GM23338 (cell line): Measurements from ENCODE around the gene AMOTL1.

ENCODE experiments used
- CREB1 ChIP-seq: fragments of 250-450 bp; sonication (Bioruptor Pico); IDR thresholded peaks from 2 replicates; pipeline ENCODE4 v1.5.0; 2020; ENCODE audit warnings: low read depth, mild to moderate bottlenecking, moderate library complexity
- EZH2 ChIP-seq: fragments of 200-600 bp; sonication (generic); IDR thresholded peaks from one replicate; pipeline ENCODE4 v1.8.0; 2017; ENCODE audit warnings: antibody characterized with exemption, mild to moderate bottlenecking, low read depth; ENCODE audit not compliant: unreplicated experiment
- EZH2phosphoT487 ChIP-seq: fragments of 200-600 bp; sonication (generic); IDR thresholded peaks from one replicate; pipeline ENCODE4 v1.8.1; 2018; ENCODE audit warnings: antibody characterized with exemption; ENCODE audit not compliant: unreplicated experiment
- NANOG ChIP-seq: IDR thresholded peaks from 2 replicates; pipeline ENCODE4 v1.6.1; 2016; ENCODE audit warnings: antibody characterized with exemption, borderline replicate concordance
- POLR2AphosphoS5 ChIP-seq: IDR thresholded peaks from 2 replicates; pipeline ENCODE4 v1.6.1; 2016; ENCODE audit warnings: antibody characterized with exemption, low read depth
- ZNF114 ChIP-seq: fragments of 250-450 bp; sonication (Bioruptor Pico); IDR thresholded peaks from 2 replicates; pipeline ENCODE4 v1.5.0; 2020; ENCODE audit warnings: mild to moderate bottlenecking, moderate library complexity
- ZNF331 ChIP-seq: fragments of 250-450 bp; sonication (Bioruptor Pico); IDR thresholded peaks from 2 replicates; pipeline ENCODE4 v1.5.0; 2020; ENCODE audit warnings: low read depth, mild to moderate bottlenecking, moderate library complexity
- ZNF462 ChIP-seq: fragments of 250-450 bp; sonication (Bioruptor Pico); IDR thresholded peaks from 2 replicates; pipeline ENCODE4 v1.5.0; 2020; ENCODE audit warnings: mild to moderate bottlenecking, moderate library complexity
- TF ChIP-seq, protein P1 (sequence below): IDR thresholded peaks from one replicate; pipeline ENCODE4 v1.6.1; 2018; ENCODE audit warnings: antibody characterized with exemption; ENCODE audit not compliant: unreplicated experiment
- TF ChIP-seq, protein P2 (sequence below), 2 experiments: fragments of 200-600 bp in 1 of 2; sonication (generic) in 1 of 2; conservative IDR thresholded peaks; 2 replicates each; pipeline versions ENCODE4 v1.5.1 to v1.6.1; 2016 to 2017; ENCODE audit warnings: antibody characterized with exemption in 2 of 2, low read depth in 2 of 2, mild to moderate bottlenecking in 2 of 2, moderate library complexity in 1 of 2

DNA sequence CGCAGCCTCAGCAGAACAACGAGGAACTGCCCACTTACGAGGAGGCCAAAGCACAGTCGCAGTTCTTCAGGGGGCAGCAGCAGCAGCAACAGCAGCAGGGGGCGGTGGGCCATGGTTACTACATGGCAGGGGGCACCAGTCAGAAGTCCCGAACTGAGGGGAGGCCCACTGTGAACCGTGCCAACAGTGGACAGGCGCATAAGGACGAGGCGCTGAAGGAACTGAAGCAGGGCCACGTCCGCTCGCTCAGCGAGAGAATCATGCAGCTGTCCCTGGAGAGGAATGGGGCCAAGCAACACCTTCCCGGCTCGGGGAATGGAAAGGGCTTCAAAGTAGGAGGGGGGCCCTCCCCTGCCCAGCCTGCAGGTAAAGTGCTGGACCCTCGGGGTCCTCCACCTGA is 31.6 kb downstream of the AMOTL1 start:
- TF ChIP-seq, protein P1, sequence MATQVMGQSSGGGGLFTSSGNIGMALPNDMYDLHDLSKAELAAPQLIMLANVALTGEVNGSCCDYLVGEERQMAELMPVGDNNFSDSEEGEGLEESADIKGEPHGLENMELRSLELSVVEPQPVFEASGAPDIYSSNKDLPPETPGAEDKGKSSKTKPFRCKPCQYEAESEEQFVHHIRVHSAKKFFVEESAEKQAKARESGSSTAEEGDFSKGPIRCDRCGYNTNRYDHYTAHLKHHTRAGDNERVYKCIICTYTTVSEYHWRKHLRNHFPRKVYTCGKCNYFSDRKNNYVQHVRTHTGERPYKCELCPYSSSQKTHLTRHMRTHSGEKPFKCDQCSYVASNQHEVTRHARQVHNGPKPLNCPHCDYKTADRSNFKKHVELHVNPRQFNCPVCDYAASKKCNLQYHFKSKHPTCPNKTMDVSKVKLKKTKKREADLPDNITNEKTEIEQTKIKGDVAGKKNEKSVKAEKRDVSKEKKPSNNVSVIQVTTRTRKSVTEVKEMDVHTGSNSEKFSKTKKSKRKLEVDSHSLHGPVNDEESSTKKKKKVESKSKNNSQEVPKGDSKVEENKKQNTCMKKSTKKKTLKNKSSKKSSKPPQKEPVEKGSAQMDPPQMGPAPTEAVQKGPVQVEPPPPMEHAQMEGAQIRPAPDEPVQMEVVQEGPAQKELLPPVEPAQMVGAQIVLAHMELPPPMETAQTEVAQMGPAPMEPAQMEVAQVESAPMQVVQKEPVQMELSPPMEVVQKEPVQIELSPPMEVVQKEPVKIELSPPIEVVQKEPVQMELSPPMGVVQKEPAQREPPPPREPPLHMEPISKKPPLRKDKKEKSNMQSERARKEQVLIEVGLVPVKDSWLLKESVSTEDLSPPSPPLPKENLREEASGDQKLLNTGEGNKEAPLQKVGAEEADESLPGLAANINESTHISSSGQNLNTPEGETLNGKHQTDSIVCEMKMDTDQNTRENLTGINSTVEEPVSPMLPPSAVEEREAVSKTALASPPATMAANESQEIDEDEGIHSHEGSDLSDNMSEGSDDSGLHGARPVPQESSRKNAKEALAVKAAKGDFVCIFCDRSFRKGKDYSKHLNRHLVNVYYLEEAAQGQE: no peak
- TF ChIP-seq, protein P2, sequence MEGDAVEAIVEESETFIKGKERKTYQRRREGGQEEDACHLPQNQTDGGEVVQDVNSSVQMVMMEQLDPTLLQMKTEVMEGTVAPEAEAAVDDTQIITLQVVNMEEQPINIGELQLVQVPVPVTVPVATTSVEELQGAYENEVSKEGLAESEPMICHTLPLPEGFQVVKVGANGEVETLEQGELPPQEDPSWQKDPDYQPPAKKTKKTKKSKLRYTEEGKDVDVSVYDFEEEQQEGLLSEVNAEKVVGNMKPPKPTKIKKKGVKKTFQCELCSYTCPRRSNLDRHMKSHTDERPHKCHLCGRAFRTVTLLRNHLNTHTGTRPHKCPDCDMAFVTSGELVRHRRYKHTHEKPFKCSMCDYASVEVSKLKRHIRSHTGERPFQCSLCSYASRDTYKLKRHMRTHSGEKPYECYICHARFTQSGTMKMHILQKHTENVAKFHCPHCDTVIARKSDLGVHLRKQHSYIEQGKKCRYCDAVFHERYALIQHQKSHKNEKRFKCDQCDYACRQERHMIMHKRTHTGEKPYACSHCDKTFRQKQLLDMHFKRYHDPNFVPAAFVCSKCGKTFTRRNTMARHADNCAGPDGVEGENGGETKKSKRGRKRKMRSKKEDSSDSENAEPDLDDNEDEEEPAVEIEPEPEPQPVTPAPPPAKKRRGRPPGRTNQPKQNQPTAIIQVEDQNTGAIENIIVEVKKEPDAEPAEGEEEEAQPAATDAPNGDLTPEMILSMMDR (conservative IDR thresholded peaks at IDR 0.05; ENCODE audit: low read depth in 2 of 2): no peak
- TF ChIP-seq NANOG (no peak), ZNF462 (CRISPR knock-in tag) (no peak), ZNF114 (CRISPR knock-in tag) (no peak), POLR2AphosphoS5 (no peak), EZH2phosphoT487 (no peak), EZH2 (no peak), ZNF331 (CRISPR knock-in tag) (no peak), CREB1 (CRISPR knock-in tag) (no peak)
